Esophagus squamous epithelium (tissue), 5 donors: ENCODE measurements around the gene CHN2. TPM values are rescaled to one million over a fixed set of nuclear protein-coding genes. Genes with fewer than 3 reads are reported as not detected.

ENCODE experiments used
- DNase-seq: peaks from one replicate; lab custom pipeline; 2025; lab: John Stamatoyannopoulos, UW
- H3K27ac ChIP-seq, 4 donors: fragments of 200-600 bp; sonication (generic); one replicate each; pipeline ENCODE4 v1.5.1; 2016 to 2019; ENCODE audit warnings: mild to moderate bottlenecking in 1 of 4
- H3K27me3 ChIP-seq, 4 donors: fragments of 200-600 bp; sonication (generic); 1 replicate in 3 of 4; 2 replicates in 1 of 4; pipeline versions ENCODE4 v1.5.1 to v1.6.0; 2017 to 2021; ENCODE audit warnings: antibody characterized with exemption in 1 of 4
- H3K36me3 ChIP-seq, 3 donors: fragments of 200-600 bp; sonication (generic); one replicate each; pipeline ENCODE4 v1.5.1; 2016 to 2019
- H3K4me1 ChIP-seq, 3 donors: fragments of 200-600 bp; sonication (generic); one replicate each; pipeline ENCODE4 v1.5.1; 2017 to 2019
- H3K4me3 ChIP-seq, 4 donors: fragments of 200-600 bp; sonication (generic); 1 replicate in 3 of 4; 2 replicates in 1 of 4; pipeline ENCODE4 v1.5.1; 2016 to 2019; ENCODE audit warnings: mild to moderate bottlenecking in 2 of 4, moderate library complexity in 1 of 4
- H3K9me3 ChIP-seq, 3 donors: fragments of 200-600 bp; sonication (generic); one replicate each; pipeline ENCODE4 v1.5.1; 2016 to 2019
- CTCF ChIP-seq, 6 experiments: fragments of 450-650 bp in 4 of 6; fragments of 200-600 bp in 2 of 6; sonication (generic) in 2 of 6; IDR thresholded peaks; one replicate each; pipeline ENCODE4 v1.5.1; 2016 to 2019; ENCODE audit warnings: antibody characterized with exemption in 6 of 6, mild to moderate bottlenecking in 4 of 6, moderate library complexity in 4 of 6
- POLR2A ChIP-seq, 4 donors: fragments of 450-650 bp; IDR thresholded peaks; one replicate each; pipeline ENCODE4 v1.6.1; 2017; ENCODE audit warnings: antibody characterized with exemption in 4 of 4, mild to moderate bottlenecking in 4 of 4, moderate library complexity in 3 of 4
- WGBS, 2 donors: methylation state at CpG; one replicate each; pipeline ENCODE4 v1.1.5; 2018; 5-methylcytosine and 5-hydroxymethylcytosine counted together
- intact Hi-C: fragments of 100-400 bp; cut with DNase I; formaldehyde crosslinking; loops from one replicate; pipeline ENCODE4 v1.15.0; 2022
- total RNA-seq, 4 donors: library from RNA; depleted of rRNA; stranded (reverse); fragments of >200 nt; gene quantifications; one replicate each; pipeline ENCODE4 v1.1.0, GENCODE V29; 2016
- donor health status: DM: yes; HTN: yes; CAD: no.

Gene CHN2
- total RNA-seq, 4 donors from 2014 or later: 0.08 to 8.6 (median 1.7) TPM

GRCh38 chr7:29485339-29486190, 291.0 kb downstream of the CHN2 start:
- no peaks in the 10 kb centered on the region for H3K36me3 ChIP-seq
- TF ChIP-seq POLR2A (IDR thresholded peaks at IDR 0.05) (no peak), CTCF (IDR thresholded peaks at IDR 0.05) (no peak)
- peaks cover 0 to 9% (median 0%) of the 10 kb centered on the region in 3 donors for H3K4me1 ChIP-seq
- no peaks in the 10 kb centered on the region for H3K27me3 ChIP-seq
- no peaks in the 10 kb centered on the region for H3K9me3 ChIP-seq
- DNase-seq: no peak
- intact Hi-C loops: no loop called here
- WGBS, 2 donors: 52 to 55% methylated on average over 9 to 11 of the region's 11 CpGs
- H3K27ac ChIP-seq: no peak overlapping the region
- no peak overlapping the region for H3K4me3 ChIP-seq

GRCh38 chr7:29486191-29486700, 291.7 kb downstream of the CHN2 start:
- Histone ChIP-seq H3K27me3 (no peaks in the 10 kb centered on the region), H3K36me3 (no peaks in the 10 kb centered on the region), H3K4me3 (no peak overlapping the region), H3K4me1 (peaks cover 0 to 9% (median 0%) of the 10 kb centered on the region in 3 donors), H3K27ac (no peak overlapping the region), H3K9me3 (no peaks in the 10 kb centered on the region)
- no peak for TF ChIP-seq POLR2A (IDR thresholded peaks at IDR 0.05)
- no peak for TF ChIP-seq CTCF (IDR thresholded peaks at IDR 0.05)
- 89 to 94% methylated on average over 5 to 7 of the region's 13 CpGs for WGBS, 2 donors
- intact Hi-C loops: no loop called here
- DNase-seq: no peak

- H3K27ac ChIP-seq: no peak overlapping the region
- WGBS, 2 donors: 22 to 26% methylated on average over 1 to 2 of the region's 2 CpGs
- no peak for TF ChIP-seq POLR2A (IDR thresholded peaks at IDR 0.05)
- no peak for TF ChIP-seq CTCF (IDR thresholded peaks at IDR 0.05)
Observed at GRCh38 chr7:29487424-29487823, 292.8 kb downstream of the CHN2 start.

DNA sequence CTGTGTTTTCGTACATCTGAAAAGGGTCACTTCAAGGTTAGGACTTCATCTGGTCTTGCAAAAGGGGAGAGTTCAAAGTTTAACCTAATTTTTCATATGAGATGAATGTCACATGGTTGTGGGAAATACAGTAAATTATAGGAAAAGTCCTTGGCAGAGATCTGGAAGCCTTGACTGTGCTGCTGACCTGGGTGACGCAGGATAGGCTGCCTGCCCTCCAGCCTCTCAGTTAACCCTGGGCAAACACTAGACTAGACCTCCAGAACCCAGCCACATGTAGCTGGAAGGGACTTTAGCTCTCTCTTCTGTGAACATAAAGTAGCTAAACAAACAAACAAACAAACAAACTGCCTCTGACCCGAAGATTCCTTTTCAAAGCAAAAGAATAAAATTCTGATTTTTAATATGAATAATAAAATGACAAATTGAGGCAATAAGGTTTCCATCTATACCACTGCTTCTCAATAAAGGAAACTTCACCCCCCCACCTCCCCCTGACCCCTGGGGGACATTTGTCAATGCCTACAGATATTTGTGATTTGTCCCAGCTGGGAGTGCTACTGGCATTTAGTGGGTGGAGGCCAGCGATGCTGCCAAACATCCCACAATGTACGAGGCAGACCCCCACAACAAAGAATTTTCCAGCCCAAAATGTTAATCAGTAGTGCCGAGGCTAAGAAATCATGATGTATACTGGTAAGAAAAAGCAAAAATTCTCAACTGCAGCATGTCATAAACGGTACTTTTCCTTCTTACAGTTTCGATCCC, 293.8 kb downstream of the CHN2 start:
- peak overlapping the region in 2 of 4 donors; percentile 14 to 19 for H3K27ac ChIP-seq
- intact Hi-C loops: no loop called here
- peaks cover 0 to 9% (median 0%) of the 10 kb centered on the region in 3 donors for H3K4me1 ChIP-seq
- no peaks in the 10 kb centered on the region for H3K36me3 ChIP-seq
- TF ChIP-seq POLR2A (IDR thresholded peaks at IDR 0.05) (no peak), CTCF (IDR thresholded peaks at IDR 0.05) (no peak)
- no peaks in the 10 kb centered on the region for H3K9me3 ChIP-seq
- H3K4me3 ChIP-seq: no peak overlapping the region
- no peaks in the 10 kb centered on the region for H3K27me3 ChIP-seq
- DNase-seq: no peak
- WGBS, 2 donors: 62 to 69% methylated on average over 7 of the region's 8 CpGs

More at GRCh38 chr7:29487424-29487823, 292.8 kb downstream of the CHN2 start:
- intact Hi-C loops: no loop called here
- Histone ChIP-seq H3K36me3 (no peaks in the 10 kb centered on the region), H3K4me3 (no peak overlapping the region), H3K4me1 (peaks cover 0 to 9% (median 0%) of the 10 kb centered on the region in 3 donors), H3K27me3 (no peaks in the 10 kb centered on the region), H3K9me3 (no peaks in the 10 kb centered on the region)
- DNase-seq: no peak
